Kidney epithelial cell (primary cell): Measurements from ENCODE around the gene TNIP1. TPM values are rescaled to one million over a fixed set of nuclear protein-coding genes. Genes with fewer than 3 reads are reported as not detected.

Source experiments
- DNase-seq: peaks from one replicate; pipeline ENCODE4 v3.0.0-alpha.2; 2010; ENCODE audit warnings: low read depth
- H3K27me3 ChIP-seq: 2 replicates; pipeline ENCODE4 v1.6.0; 2011; ENCODE audit warnings: low read length; ENCODE audit not compliant: control insufficient read depth, insufficient read depth
- H3K36me3 ChIP-seq: 2 replicates; pipeline ENCODE4 v1.5.1; 2011; ENCODE audit warnings: low read length; ENCODE audit not compliant: control insufficient read depth, insufficient read depth
- H3K4me3 ChIP-seq: 2 replicates; pipeline ENCODE4 v1.5.1; 2011; ENCODE audit warnings: low read depth, mild to moderate bottlenecking, control low read depth, low read length
- total RNA-seq: library from RNA; depleted of rRNA; stranded (reverse); fragments of >200 nt; gene quantifications from 2 replicates; pipeline ENCODE4 v1.2.3, GENCODE V29; 2015
- TF ChIP-seq, protein P1 (sequence below): IDR thresholded peaks from 2 replicates; pipeline ENCODE4 v1.5.1; 2011; ENCODE audit warnings: mild to moderate bottlenecking, moderate library complexity, low read length, control low read depth, inconsistent platforms; ENCODE audit not compliant: insufficient read depth, poor library complexity, severe bottlenecking

The TNIP1 gene
- total RNA-seq, 1 donor from 2014 or later = 454 TPM

DNA sequence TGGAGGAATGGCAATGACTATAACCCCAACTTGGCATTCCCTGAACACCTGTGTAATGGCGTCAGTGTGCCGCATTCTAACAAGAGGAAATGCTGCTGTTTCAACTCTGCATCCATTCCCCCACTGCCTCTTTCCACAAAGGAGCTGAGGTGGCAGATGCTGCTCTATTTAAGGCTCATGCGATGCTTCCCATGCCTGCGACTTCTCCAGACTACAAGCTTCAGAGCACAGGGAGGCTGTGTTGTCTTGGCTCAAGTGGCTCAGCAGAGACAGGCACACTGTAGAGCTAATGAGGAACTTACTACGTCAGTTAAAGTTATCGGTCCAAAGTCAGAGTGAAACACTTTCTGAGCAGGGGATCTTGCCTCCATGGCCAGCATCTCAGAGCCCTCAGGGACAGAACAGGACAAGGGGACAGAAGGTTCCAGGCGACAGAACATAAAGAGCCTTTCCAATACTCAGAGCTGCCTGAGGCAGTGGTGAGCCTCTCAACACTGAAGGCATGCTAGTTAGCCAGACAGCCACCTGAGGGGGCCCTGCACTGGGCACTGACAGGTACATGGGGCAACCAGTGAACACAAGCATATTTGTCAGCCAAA is 21.8 kb downstream of the TNIP1 start:
- peaks cover 3% of the 10 kb centered on the region for H3K36me3 ChIP-seq
- no peak overlapping the region for H3K4me3 ChIP-seq
- no peaks in the 10 kb centered on the region for H3K27me3 ChIP-seq
- DNase-seq = no peak
- TF ChIP-seq, protein P1, sequence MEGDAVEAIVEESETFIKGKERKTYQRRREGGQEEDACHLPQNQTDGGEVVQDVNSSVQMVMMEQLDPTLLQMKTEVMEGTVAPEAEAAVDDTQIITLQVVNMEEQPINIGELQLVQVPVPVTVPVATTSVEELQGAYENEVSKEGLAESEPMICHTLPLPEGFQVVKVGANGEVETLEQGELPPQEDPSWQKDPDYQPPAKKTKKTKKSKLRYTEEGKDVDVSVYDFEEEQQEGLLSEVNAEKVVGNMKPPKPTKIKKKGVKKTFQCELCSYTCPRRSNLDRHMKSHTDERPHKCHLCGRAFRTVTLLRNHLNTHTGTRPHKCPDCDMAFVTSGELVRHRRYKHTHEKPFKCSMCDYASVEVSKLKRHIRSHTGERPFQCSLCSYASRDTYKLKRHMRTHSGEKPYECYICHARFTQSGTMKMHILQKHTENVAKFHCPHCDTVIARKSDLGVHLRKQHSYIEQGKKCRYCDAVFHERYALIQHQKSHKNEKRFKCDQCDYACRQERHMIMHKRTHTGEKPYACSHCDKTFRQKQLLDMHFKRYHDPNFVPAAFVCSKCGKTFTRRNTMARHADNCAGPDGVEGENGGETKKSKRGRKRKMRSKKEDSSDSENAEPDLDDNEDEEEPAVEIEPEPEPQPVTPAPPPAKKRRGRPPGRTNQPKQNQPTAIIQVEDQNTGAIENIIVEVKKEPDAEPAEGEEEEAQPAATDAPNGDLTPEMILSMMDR = no peak

DNA sequence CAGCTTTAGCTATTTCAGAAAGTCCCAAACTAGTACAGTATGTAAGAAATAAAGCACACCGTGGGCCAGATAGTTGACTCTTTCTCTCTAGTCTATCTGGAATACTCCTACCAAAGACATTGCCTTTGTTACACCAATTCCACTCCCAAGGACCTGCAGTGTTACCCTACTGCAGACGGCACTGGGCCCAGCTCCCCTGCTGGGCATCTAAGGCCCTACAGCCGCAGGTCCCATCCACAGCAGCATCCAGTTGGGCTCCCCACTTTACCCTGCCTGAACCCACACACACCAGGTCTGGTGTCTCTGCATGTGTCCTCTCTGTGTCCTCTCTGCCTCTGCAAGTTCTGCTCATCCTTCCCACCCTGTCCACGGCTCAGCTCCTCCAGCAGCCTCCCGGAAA is 22.5 kb downstream of the TNIP1 start:
- H3K36me3 ChIP-seq = peaks cover 3% of the 10 kb centered on the region
- no peak for DNase-seq
- no peaks in the 10 kb centered on the region for H3K27me3 ChIP-seq
- H3K4me3 ChIP-seq = no peak overlapping the region
- TF ChIP-seq, protein P1 = peak; percentile 20

DNA sequence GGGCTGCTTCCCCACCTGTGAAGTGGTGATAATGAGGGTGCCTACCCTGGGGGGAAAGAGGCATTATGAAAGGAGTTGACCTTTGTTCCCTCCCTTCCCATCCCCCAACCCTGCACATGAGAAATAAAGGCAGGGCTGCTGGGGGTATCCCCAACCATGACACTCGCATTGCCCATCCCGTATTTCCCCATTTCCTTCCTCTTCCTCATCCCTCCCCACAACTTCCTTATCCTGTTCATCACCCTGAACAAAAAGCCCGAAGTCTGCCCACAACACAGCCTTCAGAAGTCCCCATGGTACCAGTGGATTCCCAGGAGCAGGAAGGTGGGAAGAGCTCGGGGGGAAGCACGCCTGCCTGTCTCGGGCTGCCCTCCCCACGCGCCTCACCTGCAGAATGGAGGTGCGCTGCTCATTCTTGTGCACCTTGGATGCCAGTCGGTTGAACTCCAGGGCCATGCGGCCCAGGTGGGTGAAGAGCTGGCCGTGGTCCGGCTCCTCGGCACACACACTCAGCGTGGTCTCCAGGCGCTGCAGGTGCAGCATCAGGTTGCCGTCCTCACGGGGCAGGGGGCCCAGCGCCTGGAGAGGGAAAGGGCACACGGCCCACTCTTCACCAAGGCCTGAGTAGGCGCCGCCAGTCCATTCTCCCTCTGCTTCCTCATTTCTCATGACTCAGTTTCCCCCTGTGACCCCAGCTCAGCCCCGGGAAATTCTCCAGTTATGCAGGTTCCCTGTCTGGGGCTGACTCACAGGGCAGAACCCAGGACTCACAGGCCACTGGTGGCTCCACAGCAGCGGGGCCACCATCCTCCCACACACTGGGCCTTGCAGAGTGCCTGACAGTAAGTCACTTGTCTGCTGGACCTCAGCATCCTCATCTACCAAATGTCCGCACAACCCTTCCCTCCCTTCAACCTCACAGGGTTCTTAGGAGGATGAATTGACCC is 24.2 kb downstream of the TNIP1 start:
- H3K27me3 ChIP-seq = no peaks in the 10 kb centered on the region
- H3K36me3 ChIP-seq = no peaks in the 10 kb centered on the region
- TF ChIP-seq, protein P1 = no peak
- H3K4me3 ChIP-seq = no peak overlapping the region
- DNase-seq = no peak

DNA sequence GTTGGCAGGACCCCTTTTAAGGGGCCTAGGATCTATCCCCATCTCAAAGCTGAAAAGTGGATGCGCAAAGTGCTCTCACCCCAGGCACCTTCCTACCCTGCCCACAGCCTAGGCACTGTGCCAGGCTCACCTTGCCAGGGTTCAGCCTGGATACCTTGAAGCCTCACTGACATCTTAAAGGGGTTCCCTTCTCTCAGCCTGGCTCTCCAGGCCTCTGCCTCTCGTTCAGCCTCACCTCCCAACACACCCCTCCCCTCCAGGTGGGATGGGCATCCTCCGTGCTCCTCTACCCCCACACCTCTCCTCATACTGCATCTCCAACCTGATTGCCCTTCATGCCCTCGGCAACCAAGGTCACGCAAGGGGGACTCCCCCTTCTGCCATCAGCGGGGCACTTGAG is 25.5 kb downstream of the TNIP1 start:
- DNase-seq = no peak
- Histone ChIP-seq H3K36me3 (no peaks in the 10 kb centered on the region), H3K27me3 (no peaks in the 10 kb centered on the region), H3K4me3 (no peak overlapping the region)
- TF ChIP-seq, protein P1 = no peak

DNA sequence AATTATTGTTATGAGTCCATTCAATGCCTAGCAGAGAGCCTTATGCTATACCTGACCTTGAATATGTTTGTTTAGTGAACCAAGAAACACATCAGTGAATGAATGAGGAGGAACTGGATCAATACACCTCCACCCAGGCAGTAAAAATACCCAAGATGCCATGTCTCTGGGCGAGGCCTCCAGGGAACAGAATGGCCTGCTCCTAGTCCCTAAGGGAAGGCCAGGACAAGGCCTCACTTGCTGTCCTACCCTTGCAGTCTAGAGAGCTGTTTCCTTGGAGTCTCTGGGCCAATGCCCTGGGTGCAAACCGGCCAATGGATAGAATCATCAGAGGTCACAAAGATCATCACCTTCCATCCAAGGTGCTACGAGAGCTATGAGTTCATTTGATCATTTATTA is 26.1 kb downstream of the TNIP1 start:
- Histone ChIP-seq H3K36me3 (no peaks in the 10 kb centered on the region), H3K4me3 (no peak overlapping the region)

More for the DNA sequence above, 26.1 kb downstream of the TNIP1 start:
- TF ChIP-seq, protein P1 = no peak
- DNase-seq = no peak
- no peaks in the 10 kb centered on the region for H3K27me3 ChIP-seq
